ENCODE results near the gene PLXDC2. TPM values are rescaled to one million over a fixed set of nuclear protein-coding genes. Genes with fewer than 3 reads are reported as not detected.

The PLXDC2 gene
- total RNA-seq, 1 donor from 2014 or later = 79.2 TPM

DNA sequence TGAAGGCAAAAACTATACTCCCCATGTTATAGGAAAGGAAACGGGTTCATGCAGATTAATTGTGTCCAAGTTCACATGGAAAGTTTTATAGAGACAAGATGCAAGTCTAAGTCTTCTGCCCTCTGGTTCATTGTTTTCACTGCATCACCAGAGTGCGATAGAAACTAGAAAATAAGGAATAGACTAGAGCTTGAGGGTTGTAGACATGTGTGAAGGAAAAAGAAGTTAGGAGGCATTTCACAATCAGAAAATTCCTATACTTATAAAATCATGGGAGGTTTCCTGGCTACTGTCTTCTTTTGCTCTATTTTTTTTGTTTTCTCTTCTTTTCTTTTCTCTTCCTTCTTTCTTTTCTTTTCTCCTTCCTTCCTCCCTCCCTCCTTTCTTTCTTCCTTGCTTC is 329.8 kb downstream of the PLXDC2 start:
- no peak for DNase-seq (ENCODE audit: extremely low spot score, unreplicated experiment)
- Mint-ChIP-seq H3K4me1 (ENCODE audit: unreplicated experiment) (no peaks in the 10 kb centered on the region), H3K9me3 (no peaks in the 10 kb centered on the region), H3K27me3 (no peaks in the 10 kb centered on the region), H3K27ac (no peak overlapping the region), H3K4me3 (no peak overlapping the region), H3K36me3 (peaks cover 10% of the 10 kb centered on the region)
- TF ChIP-seq, protein P1, sequence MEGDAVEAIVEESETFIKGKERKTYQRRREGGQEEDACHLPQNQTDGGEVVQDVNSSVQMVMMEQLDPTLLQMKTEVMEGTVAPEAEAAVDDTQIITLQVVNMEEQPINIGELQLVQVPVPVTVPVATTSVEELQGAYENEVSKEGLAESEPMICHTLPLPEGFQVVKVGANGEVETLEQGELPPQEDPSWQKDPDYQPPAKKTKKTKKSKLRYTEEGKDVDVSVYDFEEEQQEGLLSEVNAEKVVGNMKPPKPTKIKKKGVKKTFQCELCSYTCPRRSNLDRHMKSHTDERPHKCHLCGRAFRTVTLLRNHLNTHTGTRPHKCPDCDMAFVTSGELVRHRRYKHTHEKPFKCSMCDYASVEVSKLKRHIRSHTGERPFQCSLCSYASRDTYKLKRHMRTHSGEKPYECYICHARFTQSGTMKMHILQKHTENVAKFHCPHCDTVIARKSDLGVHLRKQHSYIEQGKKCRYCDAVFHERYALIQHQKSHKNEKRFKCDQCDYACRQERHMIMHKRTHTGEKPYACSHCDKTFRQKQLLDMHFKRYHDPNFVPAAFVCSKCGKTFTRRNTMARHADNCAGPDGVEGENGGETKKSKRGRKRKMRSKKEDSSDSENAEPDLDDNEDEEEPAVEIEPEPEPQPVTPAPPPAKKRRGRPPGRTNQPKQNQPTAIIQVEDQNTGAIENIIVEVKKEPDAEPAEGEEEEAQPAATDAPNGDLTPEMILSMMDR (conservative IDR thresholded peaks at IDR 0.05) = no peak

GRCh38 chr10:20147684-20148083 is 331.5 kb downstream of the PLXDC2 start:
- no peaks in the 10 kb centered on the region for H3K27me3 Mint-ChIP-seq
- no peak overlapping the region for H3K27ac Mint-ChIP-seq
- peaks cover 10% of the 10 kb centered on the region for H3K36me3 Mint-ChIP-seq
- no peak overlapping the region for H3K4me3 Mint-ChIP-seq
- H3K4me1 Mint-ChIP-seq (ENCODE audit: unreplicated experiment) = no peaks in the 10 kb centered on the region
- TF ChIP-seq, protein P1 (conservative IDR thresholded peaks at IDR 0.05) = no peak
- H3K9me3 Mint-ChIP-seq = no peaks in the 10 kb centered on the region
- no peak for DNase-seq (ENCODE audit: extremely low spot score, unreplicated experiment)

DNA sequence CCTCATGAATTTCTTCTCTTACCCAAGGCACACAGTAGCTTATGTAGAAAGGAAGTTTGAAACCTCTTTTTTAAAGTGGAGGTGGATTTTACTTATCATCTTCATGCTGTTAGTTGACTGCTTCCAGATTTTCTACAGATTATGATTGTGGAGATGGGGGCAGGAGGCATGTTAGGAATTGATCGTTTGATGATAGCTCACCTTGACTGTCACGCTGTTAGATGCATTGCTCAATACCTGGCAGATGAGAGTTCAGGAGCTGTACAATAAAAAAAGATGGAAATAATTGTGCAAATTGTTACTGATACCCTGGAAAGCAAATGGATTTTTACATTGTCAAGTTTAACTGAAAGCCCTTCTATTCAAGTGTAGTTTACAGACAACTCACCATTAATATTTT is 340.3 kb downstream of the PLXDC2 start:
- Mint-ChIP-seq H3K36me3 (peaks cover 3% of the 10 kb centered on the region), H3K4me1 (ENCODE audit: unreplicated experiment) (no peaks in the 10 kb centered on the region), H3K27ac (no peak overlapping the region), H3K9me3 (no peaks in the 10 kb centered on the region), H3K27me3 (no peaks in the 10 kb centered on the region), H3K4me3 (no peak overlapping the region)
- TF ChIP-seq, protein P1 (conservative IDR thresholded peaks at IDR 0.05) = no peak
- no peak for DNase-seq (ENCODE audit: extremely low spot score, unreplicated experiment)

- Mint-ChIP-seq H3K4me3 (no peak overlapping the region), H3K36me3 (peaks cover 6% of the 10 kb centered on the region), H3K9me3 (no peaks in the 10 kb centered on the region), H3K27ac (no peak overlapping the region), H3K27me3 (no peaks in the 10 kb centered on the region), H3K4me1 (ENCODE audit: unreplicated experiment) (no peaks in the 10 kb centered on the region)
- TF ChIP-seq, protein P1 (conservative IDR thresholded peaks at IDR 0.05) = no peak
- no peak for DNase-seq (ENCODE audit: extremely low spot score, unreplicated experiment)
These were observed 341.1 kb downstream of the PLXDC2 start for GRCh38 chr10:20157314-20157713.

GRCh38 chr10:20158086-20158485 is 341.9 kb downstream of the PLXDC2 start:
- TF ChIP-seq, protein P1 (conservative IDR thresholded peaks at IDR 0.05) = no peak
- no peaks in the 10 kb centered on the region for H3K27me3 Mint-ChIP-seq
- peaks cover 7% of the 10 kb centered on the region for H3K36me3 Mint-ChIP-seq
- no peak overlapping the region for H3K27ac Mint-ChIP-seq
- DNase-seq (ENCODE audit: extremely low spot score, unreplicated experiment) = no peak
- no peak overlapping the region for H3K4me3 Mint-ChIP-seq
- no peaks in the 10 kb centered on the region for H3K9me3 Mint-ChIP-seq
- H3K4me1 Mint-ChIP-seq (ENCODE audit: unreplicated experiment) = no peaks in the 10 kb centered on the region

DNA sequence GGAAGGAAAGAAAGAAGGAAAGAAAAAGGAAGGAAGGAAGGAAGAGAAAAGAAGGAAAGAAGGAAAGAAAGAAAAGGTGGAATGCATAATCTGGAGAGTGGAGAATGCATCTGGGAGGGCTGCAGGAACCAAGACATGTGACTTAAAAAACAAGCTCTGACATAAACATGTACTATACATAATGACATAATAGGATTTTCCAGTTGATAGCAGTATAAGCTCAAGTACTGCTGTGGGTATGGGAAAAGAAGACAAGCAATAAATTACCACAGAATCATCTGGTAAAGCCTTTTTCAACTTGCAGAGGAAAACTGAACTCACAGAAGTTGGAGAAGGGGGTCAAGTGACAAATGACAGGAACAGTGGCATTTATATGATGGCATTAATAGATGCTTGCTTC is 345.9 kb downstream of the PLXDC2 start:
- no peaks in the 10 kb centered on the region for H3K27me3 Mint-ChIP-seq
- peaks cover 7% of the 10 kb centered on the region for H3K4me1 Mint-ChIP-seq (ENCODE audit: unreplicated experiment)
- no peaks in the 10 kb centered on the region for H3K9me3 Mint-ChIP-seq
- H3K36me3 Mint-ChIP-seq = peaks cover 12% of the 10 kb centered on the region
- H3K4me3 Mint-ChIP-seq = no peak overlapping the region
- DNase-seq (ENCODE audit: extremely low spot score, unreplicated experiment) = no peak
- TF ChIP-seq, protein P1 (conservative IDR thresholded peaks at IDR 0.05) = no peak
- H3K27ac Mint-ChIP-seq = peak overlapping the region; percentile 65
